BLaER1 (cell line): ENCODE measurements around the gene TSHZ3.

Experiments
- H3K27ac ChIP-seq: shearing (Covaris generic); formaldehyde crosslinking; 2 replicates; pipeline ENCODE4 v1.8.1; 2022
- H3K27me3 ChIP-seq: shearing (Covaris generic); formaldehyde crosslinking; 2 replicates; pipeline ENCODE4 v1.8.1; 2022
- H3K36me3 ChIP-seq: shearing (Covaris generic); formaldehyde crosslinking; 2 replicates; pipeline ENCODE4 v1.8.1; 2022
- H3K4me1 ChIP-seq: shearing (Covaris generic); formaldehyde crosslinking; 2 replicates; pipeline ENCODE4 v1.8.1; 2022
- H3K4me2 ChIP-seq: shearing (Covaris generic); formaldehyde crosslinking; 2 replicates; pipeline ENCODE4 v1.8.1; 2022
- H3K4me3 ChIP-seq: shearing (Covaris generic); formaldehyde crosslinking; 2 replicates; pipeline ENCODE4 v1.8.1; 2022
- H3K9ac ChIP-seq: shearing (Covaris generic); formaldehyde crosslinking; 2 replicates; pipeline ENCODE4 v1.8.1; 2022
- H3K9me3 ChIP-seq: shearing (Covaris generic); formaldehyde crosslinking; 2 replicates; pipeline ENCODE4 v1.8.1; 2022
- H4K20me1 ChIP-seq: shearing (Covaris generic); formaldehyde crosslinking; 2 replicates; pipeline ENCODE4 v1.8.1; 2022
- Cebpa-rat ChIP-seq: shearing (Covaris generic); IDR thresholded peaks from 2 replicates; pipeline ENCODE4 v1.8.1; 2022

Gene TSHZ3

GRCh38 chr19:31254611-31255010 lies 94.6 kb downstream of the TSHZ3 start:
- H3K4me2 ChIP-seq, result peak overlapping the region; percentile 63
- peaks cover 56% of the 10 kb centered on the region for H3K4me1 ChIP-seq
- H3K9ac ChIP-seq, result no peak overlapping the region
- H3K4me3 ChIP-seq, result no peak overlapping the region
- no peak for TF ChIP-seq Cebpa-rat
- no peaks in the 10 kb centered on the region for H4K20me1 ChIP-seq
- no peak overlapping the region for H3K27ac ChIP-seq
- no peaks in the 10 kb centered on the region for H3K9me3 ChIP-seq
- H3K36me3 ChIP-seq, result no peaks in the 10 kb centered on the region
- no peaks in the 10 kb centered on the region for H3K27me3 ChIP-seq

GRCh38 chr19:31254180-31254551 lies 95.1 kb downstream of the TSHZ3 start:
- Histone ChIP-seq H4K20me1 (no peaks in the 10 kb centered on the region), H3K9ac (no peak overlapping the region), H3K4me3 (no peak overlapping the region), H3K9me3 (no peaks in the 10 kb centered on the region), H3K36me3 (no peaks in the 10 kb centered on the region), H3K27me3 (no peaks in the 10 kb centered on the region), H3K27ac (no peak overlapping the region), H3K4me2 (peak overlapping the region; percentile 63; the same call in 1 of the 2 replicates), H3K4me1 (peaks cover 56% of the 10 kb centered on the region)
- no peak for TF ChIP-seq Cebpa-rat

DNA sequence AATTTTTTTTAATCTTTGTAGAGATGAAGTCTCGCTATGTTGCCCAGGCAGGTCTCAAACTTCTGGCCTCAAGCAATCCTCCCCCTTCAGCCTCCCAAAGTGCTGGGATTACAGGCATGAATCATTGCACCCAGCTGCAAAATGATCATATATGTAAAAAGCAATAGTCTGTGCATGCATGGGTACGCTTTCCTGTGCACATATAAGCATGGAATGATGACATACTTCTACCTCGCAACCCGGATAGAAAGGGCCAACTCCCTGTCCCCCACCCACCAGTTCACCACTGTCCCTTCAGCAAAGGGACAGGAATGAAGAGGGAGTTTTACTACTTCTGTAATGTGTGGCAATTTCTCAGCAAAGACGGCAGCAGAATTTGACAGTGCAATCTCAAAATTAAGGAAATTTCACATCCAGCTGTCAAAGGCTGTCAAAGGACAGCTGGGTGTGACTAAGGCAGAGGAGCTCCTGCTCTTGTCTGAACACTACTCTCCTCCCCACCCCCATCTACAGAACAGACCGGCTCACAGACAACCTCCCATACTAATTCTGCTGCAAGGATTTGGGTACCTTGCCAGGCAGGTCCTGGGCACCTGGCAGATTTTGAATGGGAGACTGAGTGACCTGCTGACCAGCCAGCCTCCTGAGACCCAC lies 95.6 kb downstream of the TSHZ3 start:
- H3K27me3 ChIP-seq, result no peaks in the 10 kb centered on the region
- H3K36me3 ChIP-seq, result no peaks in the 10 kb centered on the region
- H3K9ac ChIP-seq, result no peak overlapping the region
- no peaks in the 10 kb centered on the region for H3K9me3 ChIP-seq
- TF ChIP-seq Cebpa-rat, result no peak
- H3K4me2 ChIP-seq, result no peak overlapping the region
- no peaks in the 10 kb centered on the region for H4K20me1 ChIP-seq
- peaks cover 52% of the 10 kb centered on the region for H3K4me1 ChIP-seq
- H3K4me3 ChIP-seq, result no peak overlapping the region
- no peak overlapping the region for H3K27ac ChIP-seq

- Histone ChIP-seq H3K9me3 (no peaks in the 10 kb centered on the region), H3K36me3 (no peaks in the 10 kb centered on the region), H3K27ac (no peak overlapping the region), H4K20me1 (no peaks in the 10 kb centered on the region), H3K4me1 (peaks cover 43% of the 10 kb centered on the region), H3K27me3 (no peaks in the 10 kb centered on the region), H3K4me3 (no peak overlapping the region), H3K9ac (no peak overlapping the region), H3K4me2 (peak overlapping the region; percentile 34; the same call in 1 of the 2 replicates)
- no peak for TF ChIP-seq Cebpa-rat
Measured at GRCh38 chr19:31252441-31252840, 96.8 kb downstream of the TSHZ3 start.

- no peaks in the 10 kb centered on the region for H3K36me3 ChIP-seq
- H3K27me3 ChIP-seq, result no peaks in the 10 kb centered on the region
- peaks cover 3% of the 10 kb centered on the region; the same call in 1 of the 2 replicates for H3K9me3 ChIP-seq
- H4K20me1 ChIP-seq, result no peaks in the 10 kb centered on the region
- no peak overlapping the region for H3K9ac ChIP-seq
- no peak for TF ChIP-seq Cebpa-rat
- H3K4me3 ChIP-seq, result no peak overlapping the region
- H3K4me1 ChIP-seq, result peaks cover 20% of the 10 kb centered on the region
- H3K27ac ChIP-seq, result no peak overlapping the region
- no peak overlapping the region for H3K4me2 ChIP-seq
Measured at GRCh38 chr19:31249217-31249616, 100.0 kb downstream of the TSHZ3 start.

- H3K4me1 ChIP-seq, result no peaks in the 10 kb centered on the region
- H3K4me2 ChIP-seq, result no peak overlapping the region
- H3K4me3 ChIP-seq, result no peak overlapping the region
- H4K20me1 ChIP-seq, result no peaks in the 10 kb centered on the region
- no peak for TF ChIP-seq Cebpa-rat
- H3K27me3 ChIP-seq, result no peaks in the 10 kb centered on the region
- no peak overlapping the region for H3K9ac ChIP-seq
- H3K27ac ChIP-seq, result no peak overlapping the region
- H3K36me3 ChIP-seq, result no peaks in the 10 kb centered on the region
- peaks cover 6% of the 10 kb centered on the region; the same call in 1 of the 2 replicates for H3K9me3 ChIP-seq
Measured at GRCh38 chr19:31235806-31236205, 113.4 kb downstream of the TSHZ3 start.

DNA sequence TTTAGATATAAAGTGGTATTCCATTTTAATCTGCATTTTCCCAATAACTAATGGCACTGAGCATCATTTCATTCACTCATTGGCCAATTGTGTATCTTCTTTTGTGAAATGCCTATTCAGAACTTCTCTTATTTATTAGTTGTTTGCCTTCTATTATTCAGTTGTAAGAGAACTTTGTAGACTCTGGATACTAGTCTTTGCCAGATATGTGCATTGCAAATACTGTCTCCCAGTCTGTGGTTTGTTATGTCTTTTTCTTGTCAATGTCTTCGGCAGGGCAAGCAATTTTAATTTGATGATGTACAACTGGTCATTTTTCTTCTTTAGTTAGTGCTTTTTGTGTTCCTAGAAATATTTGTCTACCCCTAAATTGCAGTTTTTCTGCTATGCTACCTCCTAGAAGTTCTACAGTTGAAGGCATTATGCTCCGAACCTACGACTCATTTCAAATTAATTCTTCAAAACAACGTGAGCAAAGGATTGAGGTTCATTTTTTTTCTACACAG lies 115.9 kb downstream of the TSHZ3 start:
- Histone ChIP-seq H3K4me3 (no peak overlapping the region), H3K36me3 (no peaks in the 10 kb centered on the region), H3K27me3 (no peaks in the 10 kb centered on the region), H4K20me1 (no peaks in the 10 kb centered on the region), H3K9ac (no peak overlapping the region), H3K27ac (no peak overlapping the region), H3K9me3 (no peaks in the 10 kb centered on the region), H3K4me1 (no peaks in the 10 kb centered on the region), H3K4me2 (no peak overlapping the region)
- no peak for TF ChIP-seq Cebpa-rat

DNA sequence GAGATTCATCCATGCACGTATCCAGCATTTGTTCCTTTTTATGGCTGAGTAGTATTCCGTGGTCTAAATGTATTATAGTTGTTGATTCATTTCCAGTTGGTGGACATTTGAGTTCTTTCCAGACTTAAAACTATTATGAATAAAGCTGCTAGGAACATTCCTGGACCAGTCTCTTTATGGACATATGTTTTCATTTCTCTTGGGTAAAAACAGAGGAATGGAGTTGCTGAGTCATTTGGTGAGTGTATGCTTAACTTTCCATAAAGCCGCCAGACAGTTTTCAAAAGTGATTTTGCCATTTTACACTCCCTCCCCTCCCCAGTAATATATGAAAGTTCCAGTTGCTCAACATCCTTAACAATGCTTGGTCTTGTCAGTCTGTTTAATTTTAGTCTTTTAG lies 116.4 kb downstream of the TSHZ3 start:
- Histone ChIP-seq H3K9me3 (no peaks in the 10 kb centered on the region), H3K4me1 (no peaks in the 10 kb centered on the region), H3K27ac (no peak overlapping the region), H3K9ac (no peak overlapping the region), H3K4me2 (no peak overlapping the region), H3K36me3 (no peaks in the 10 kb centered on the region), H4K20me1 (no peaks in the 10 kb centered on the region), H3K27me3 (no peaks in the 10 kb centered on the region), H3K4me3 (no peak overlapping the region)
- no peak for TF ChIP-seq Cebpa-rat

GRCh38 chr19:31232180-31232579 lies 117.1 kb downstream of the TSHZ3 start:
- no peak overlapping the region for H3K27ac ChIP-seq
- no peaks in the 10 kb centered on the region for H3K27me3 ChIP-seq
- no peaks in the 10 kb centered on the region for H4K20me1 ChIP-seq
- H3K4me3 ChIP-seq, result no peak overlapping the region
- H3K9me3 ChIP-seq, result no peaks in the 10 kb centered on the region
- no peaks in the 10 kb centered on the region for H3K36me3 ChIP-seq
- no peak overlapping the region for H3K9ac ChIP-seq
- no peaks in the 10 kb centered on the region for H3K4me1 ChIP-seq
- no peak for TF ChIP-seq Cebpa-rat
- H3K4me2 ChIP-seq, result no peak overlapping the region

GRCh38 chr19:31231237-31231636 lies 118.0 kb downstream of the TSHZ3 start:
- TF ChIP-seq Cebpa-rat, result no peak
- H3K36me3 ChIP-seq, result no peaks in the 10 kb centered on the region
- no peak overlapping the region for H3K4me3 ChIP-seq
- H4K20me1 ChIP-seq, result no peaks in the 10 kb centered on the region
- no peak overlapping the region for H3K9ac ChIP-seq
- no peaks in the 10 kb centered on the region for H3K4me1 ChIP-seq
- no peak overlapping the region for H3K27ac ChIP-seq
- no peaks in the 10 kb centered on the region for H3K27me3 ChIP-seq
- H3K9me3 ChIP-seq, result no peaks in the 10 kb centered on the region
- H3K4me2 ChIP-seq, result no peak overlapping the region
